ENCODE data around the gene BBLN.

DNA sequence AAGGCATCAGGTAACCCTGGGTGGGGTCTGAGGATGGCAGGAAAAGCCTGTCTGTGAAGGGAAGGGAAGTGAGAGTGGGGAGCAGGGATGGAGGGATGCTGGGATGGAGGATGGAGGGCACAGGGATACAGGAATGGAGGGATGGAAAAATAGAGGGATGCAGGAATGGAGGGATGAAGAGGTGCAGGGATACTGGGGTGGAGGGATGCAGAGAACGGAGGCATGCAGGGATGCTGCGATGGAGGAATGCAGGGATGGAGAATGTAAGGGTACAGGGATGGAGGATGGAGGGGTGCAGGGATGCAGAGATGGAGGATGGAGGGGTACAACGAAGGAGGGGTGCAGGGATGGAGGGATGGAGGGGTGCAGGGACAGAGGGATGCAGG is 41.6 kb upstream of the BBLN start:
- TF ChIP-seq YY1 (IDR thresholded peaks at IDR 0.05; ENCODE audit: insufficient read depth, insufficient read length), result no peak
- TF ChIP-seq ZNF274 (IDR thresholded peaks at IDR 0.05; ENCODE audit: low read depth, low read length), result no peak
